GM23338 (cell line): ENCODE results near the gene KAZN. TPM values are rescaled to one million over a fixed set of nuclear protein-coding genes. Genes with fewer than 3 reads are reported as not detected.

Experiments
- ATAC-seq: fragments of 200-7000 bp; cut with Tn5 transposase; 3 replicates; pipeline ENCODE4 v1.9.1; 2020
- DNase-seq: peaks from one replicate; pipeline ENCODE4 v3.0.0-alpha.2; 2015; ENCODE audit warnings: low spot score
- H2AFZ ChIP-seq: fragments of 200-600 bp; sonication (generic); 2 replicates; pipeline ENCODE4 v1.8.0; 2016; ENCODE audit warnings: antibody characterized with exemption, mild to moderate bottlenecking, moderate library complexity
- H3F3A ChIP-seq: fragments of 200-600 bp; sonication (generic); replicated peaks from 2 replicates; pipeline ENCODE4 v1.8.0; 2017; ENCODE audit warnings: antibody characterized with exemption, mixed run types, low read depth
- H3K27ac ChIP-seq: fragments of 200-600 bp; sonication (generic); 2 replicates; pipeline ENCODE4 v1.6.1; 2016; ENCODE audit warnings: low read depth
- H3K27me3 ChIP-seq: fragments of 200-600 bp; sonication (generic); 2 replicates; pipeline ENCODE4 v1.8.0; 2016; ENCODE audit warnings: mild to moderate bottlenecking, mixed run types, moderate library complexity; ENCODE audit not compliant: insufficient read depth
- H3K36me3 ChIP-seq: fragments of 200-600 bp; sonication (generic); 2 replicates; pipeline ENCODE4 v1.8.0; 2016; ENCODE audit warnings: mild to moderate bottlenecking; ENCODE audit not compliant: insufficient read depth
- H3K4me1 ChIP-seq: fragments of 200-600 bp; sonication (generic); 2 replicates; pipeline ENCODE4 v1.8.0; 2016; ENCODE audit warnings: mild to moderate bottlenecking, moderate library complexity; ENCODE audit not compliant: insufficient read depth
- H3K4me2 ChIP-seq: fragments of 200-600 bp; sonication (generic); 2 replicates; pipeline ENCODE4 v1.7.1; 2017; ENCODE audit warnings: mixed run types
- H3K4me3 ChIP-seq: fragments of 200-600 bp; sonication (generic); 2 replicates; pipeline ENCODE4 v1.6.1; 2016; ENCODE audit warnings: mixed run types
- H3K79me2 ChIP-seq: fragments of 200-600 bp; sonication (generic); replicated peaks from 2 replicates; pipeline ENCODE4 v1.8.0; 2017; ENCODE audit warnings: mild to moderate bottlenecking; ENCODE audit not compliant: insufficient read depth
- H3K9me2 ChIP-seq: fragments of 200-600 bp; sonication (generic); 2 replicates; pipeline ENCODE4 v1.8.0; 2017; ENCODE audit not compliant: insufficient read depth
- H4K20me1 ChIP-seq: fragments of 200-600 bp; sonication (generic); replicated peaks from 2 replicates; pipeline ENCODE4 v1.8.0; 2017; ENCODE audit warnings: mild to moderate bottlenecking; ENCODE audit not compliant: insufficient read depth
- H3K27ac Mint-ChIP-seq: 2 replicates; pipeline ENCODE4 v1.8.0; 2020; ENCODE audit warnings: inconsistent platforms, mild to moderate bottlenecking, moderate library complexity, mixed read lengths
- H3K27me3 Mint-ChIP-seq: 3 replicates; pipeline ENCODE4 v1.8.0; 2022; ENCODE audit warnings: low read depth, mild to moderate bottlenecking, moderate library complexity, mixed read lengths, inconsistent platforms; ENCODE audit not compliant: insufficient read depth, poor library complexity
- H3K36me3 Mint-ChIP-seq: 3 replicates; pipeline ENCODE4 v1.8.0; 2021; ENCODE audit warnings: low read depth, mild to moderate bottlenecking, inconsistent platforms, moderate library complexity, mixed read lengths
- H3K4me1 Mint-ChIP-seq: 3 replicates; pipeline ENCODE4 v1.8.0; 2020; ENCODE audit warnings: mild to moderate bottlenecking, inconsistent platforms, mixed read lengths
- H3K4me3 Mint-ChIP-seq: 3 replicates; pipeline ENCODE4 v1.8.0; 2021; ENCODE audit warnings: moderate library complexity, mild to moderate bottlenecking, inconsistent platforms, mixed read lengths
- H3K9me3 Mint-ChIP-seq: 3 replicates; pipeline ENCODE4 v1.8.0; 2020; ENCODE audit warnings: moderate library complexity, mild to moderate bottlenecking, inconsistent platforms, mixed read lengths
- EZH2phosphoT487 ChIP-seq: fragments of 200-600 bp; sonication (generic); IDR thresholded peaks from one replicate; pipeline ENCODE4 v1.8.1; 2018; ENCODE audit warnings: antibody characterized with exemption; ENCODE audit not compliant: unreplicated experiment
- JUNB ChIP-seq: IDR thresholded peaks from one replicate; pipeline ENCODE4 v1.6.1; 2016; ENCODE audit warnings: antibody characterized with exemption; ENCODE audit not compliant: unreplicated experiment
- POLR2AphosphoS5 ChIP-seq: IDR thresholded peaks from 2 replicates; pipeline ENCODE4 v1.6.1; 2016; ENCODE audit warnings: antibody characterized with exemption, low read depth
- ZNF114 ChIP-seq: fragments of 250-450 bp; sonication (Bioruptor Pico); IDR thresholded peaks from 2 replicates; pipeline ENCODE4 v1.5.0; 2020; ENCODE audit warnings: mild to moderate bottlenecking, moderate library complexity
- polyA plus RNA-seq: library from polyadenylated mRNA; unstranded; fragments of >200 nt; fragmentation: Nextera tagmentation; extraction: Ambion mirVana; gene quantifications from 2 replicates; pipeline ENCODE4 v1.2.1, GENCODE V29; 2016
- total RNA-seq: library from RNA; depleted of rRNA; stranded (reverse); fragments of >200 nt; shearing (Covaris generic); gene quantifications from 2 replicates; pipeline ENCODE4 v1.2.3, GENCODE V29; 2014
- TF ChIP-seq, protein P1 (sequence below), 2 experiments: fragments of 200-600 bp in 1 of 2; sonication (generic) in 1 of 2; conservative IDR thresholded peaks; 2 replicates each; pipeline versions ENCODE4 v1.5.1 to v1.6.1; 2016 to 2017; ENCODE audit warnings: antibody characterized with exemption in 2 of 2, low read depth in 2 of 2, mild to moderate bottlenecking in 2 of 2, moderate library complexity in 1 of 2
- TF ChIP-seq, protein P2 (sequence below): fragments of 250-450 bp; sonication (Bioruptor Pico); IDR thresholded peaks from 2 replicates; pipeline ENCODE4 v1.5.0; 2020; ENCODE audit warnings: mild to moderate bottlenecking, moderate library complexity
- TF ChIP-seq, protein P3 (sequence below): IDR thresholded peaks from 2 replicates; pipeline ENCODE4 v1.6.1; 2016; ENCODE audit warnings: antibody characterized with exemption

The KAZN gene
- total and polyA plus RNA-seq, 2 experiments from 2014 or later = 9.9 to 15.0 TPM

DNA sequence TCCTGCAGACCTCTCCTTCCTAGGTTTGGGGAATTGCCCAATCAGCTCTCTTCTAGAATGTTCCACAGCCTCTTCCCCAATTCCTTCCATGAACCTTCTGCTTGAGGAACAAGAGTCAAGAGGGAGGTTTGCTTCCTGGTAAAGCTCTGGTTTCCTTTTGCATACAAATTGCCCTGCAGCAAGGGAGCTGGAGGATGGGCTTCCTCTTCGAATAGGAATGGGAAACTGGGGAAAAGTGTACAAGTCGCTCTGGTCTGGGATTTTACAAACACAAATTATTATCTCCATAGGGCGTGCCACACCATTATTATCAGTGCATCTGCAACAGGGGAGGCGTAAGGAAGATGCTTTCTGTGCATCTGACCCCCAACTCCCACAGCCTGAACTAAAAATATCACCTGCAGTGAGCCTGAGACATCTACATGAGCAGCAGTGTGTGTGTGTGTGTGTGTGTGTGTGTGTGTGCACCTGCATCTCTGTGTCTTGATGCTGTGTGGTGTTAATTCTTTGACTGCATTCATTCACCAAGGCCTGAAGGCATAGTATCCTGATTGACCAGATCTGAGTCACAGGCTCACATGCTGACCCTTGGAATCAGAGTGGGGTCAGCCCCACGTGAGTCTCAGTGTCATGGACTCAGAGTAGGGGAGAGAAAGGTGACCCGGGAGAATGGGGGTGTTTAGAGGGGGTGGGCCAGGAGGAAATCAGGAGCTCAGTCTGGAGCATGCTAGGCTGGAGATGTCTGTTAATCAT is 272.9 kb downstream of the KAZN start:
- H3K36me3 ChIP-seq = no peaks in the 10 kb centered on the region
- no peak for ATAC-seq
- H3F3A ChIP-seq = 0 out of 2 replicates have a peak, but pooled peaks cover 4% of the 10 kb centered on the region
- TF ChIP-seq EZH2phosphoT487 (no peak), ZNF114 (CRISPR knock-in tag) (no peak), JUNB (no peak), POLR2AphosphoS5 (no peak)
- TF ChIP-seq, protein P1, sequence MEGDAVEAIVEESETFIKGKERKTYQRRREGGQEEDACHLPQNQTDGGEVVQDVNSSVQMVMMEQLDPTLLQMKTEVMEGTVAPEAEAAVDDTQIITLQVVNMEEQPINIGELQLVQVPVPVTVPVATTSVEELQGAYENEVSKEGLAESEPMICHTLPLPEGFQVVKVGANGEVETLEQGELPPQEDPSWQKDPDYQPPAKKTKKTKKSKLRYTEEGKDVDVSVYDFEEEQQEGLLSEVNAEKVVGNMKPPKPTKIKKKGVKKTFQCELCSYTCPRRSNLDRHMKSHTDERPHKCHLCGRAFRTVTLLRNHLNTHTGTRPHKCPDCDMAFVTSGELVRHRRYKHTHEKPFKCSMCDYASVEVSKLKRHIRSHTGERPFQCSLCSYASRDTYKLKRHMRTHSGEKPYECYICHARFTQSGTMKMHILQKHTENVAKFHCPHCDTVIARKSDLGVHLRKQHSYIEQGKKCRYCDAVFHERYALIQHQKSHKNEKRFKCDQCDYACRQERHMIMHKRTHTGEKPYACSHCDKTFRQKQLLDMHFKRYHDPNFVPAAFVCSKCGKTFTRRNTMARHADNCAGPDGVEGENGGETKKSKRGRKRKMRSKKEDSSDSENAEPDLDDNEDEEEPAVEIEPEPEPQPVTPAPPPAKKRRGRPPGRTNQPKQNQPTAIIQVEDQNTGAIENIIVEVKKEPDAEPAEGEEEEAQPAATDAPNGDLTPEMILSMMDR (conservative IDR thresholded peaks at IDR 0.05; ENCODE audit: low read depth in 2 of 2) = no peak
- no peak overlapping the region for H3K4me3 ChIP-seq
- H3K79me2 ChIP-seq = no peaks in the 10 kb centered on the region; the same call in 1 of the 2 replicates
- H3K4me2 ChIP-seq = 0 out of 2 replicates have a peak overlapping the region, but pooled peaks have one; percentile 20
- peaks cover 21% of the 10 kb centered on the region for H3K4me1 ChIP-seq
- Mint-ChIP-seq H3K4me1 (peaks cover 21% of the 10 kb centered on the region), H3K27me3 (peaks cover 3% of the 10 kb centered on the region), H3K9me3 (no peaks in the 10 kb centered on the region), H3K36me3 (no peaks in the 10 kb centered on the region), H3K27ac (no peak overlapping the region), H3K4me3 (no peak overlapping the region)
- no peaks in the 10 kb centered on the region; the same call in 1 of the 2 replicates for H4K20me1 ChIP-seq
- H3K27me3 ChIP-seq = no peaks in the 10 kb centered on the region
- no peak overlapping the region for H3K27ac ChIP-seq
- DNase-seq = no peak
- no peak overlapping the region for H2AFZ ChIP-seq
- peaks cover 5% of the 10 kb centered on the region; the same call in 1 of the 2 replicates for H3K9me2 ChIP-seq

DNA sequence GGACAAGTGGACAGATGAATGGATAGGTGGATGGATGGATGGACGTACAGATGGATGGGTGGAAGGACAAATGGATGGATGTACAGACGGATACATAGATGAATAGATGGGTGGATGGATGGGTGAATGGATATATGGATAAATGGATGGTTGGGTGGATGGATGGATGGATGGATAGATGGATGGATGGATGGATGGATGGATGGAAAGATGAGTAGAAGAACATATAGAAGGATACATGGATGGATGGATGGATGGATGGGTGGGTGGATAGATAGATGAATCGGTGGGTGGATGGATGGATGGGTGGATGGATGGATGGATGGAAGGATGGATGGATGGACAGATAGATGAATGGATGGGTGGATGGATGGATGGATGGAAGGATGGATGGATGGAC is 274.3 kb downstream of the KAZN start:
- no peaks in the 10 kb centered on the region for H3K36me3 Mint-ChIP-seq
- no peak overlapping the region for H3K4me3 ChIP-seq
- peaks cover 11% of the 10 kb centered on the region for H3K9me2 ChIP-seq
- no peaks in the 10 kb centered on the region for H3K9me3 Mint-ChIP-seq
- H3K79me2 ChIP-seq = no peaks in the 10 kb centered on the region; the same call in 1 of the 2 replicates
- no peak overlapping the region for H2AFZ ChIP-seq
- no peaks in the 10 kb centered on the region for H3K27me3 ChIP-seq
- peaks cover 25% of the 10 kb centered on the region for H3K4me1 ChIP-seq
- no peak overlapping the region for H3K27ac Mint-ChIP-seq
- no peak overlapping the region for H3K4me3 Mint-ChIP-seq
- H3K27ac ChIP-seq = no peak overlapping the region
- ATAC-seq (no peak), DNase-seq (no peak)
- peaks cover 3% of the 10 kb centered on the region for H3K27me3 Mint-ChIP-seq
- H3K4me2 ChIP-seq = no peak overlapping the region
- H4K20me1 ChIP-seq = no peaks in the 10 kb centered on the region; the same call in 1 of the 2 replicates
- no peaks in the 10 kb centered on the region for H3K36me3 ChIP-seq
- H3K4me1 Mint-ChIP-seq = peaks cover 27% of the 10 kb centered on the region
- H3F3A ChIP-seq = 0 out of 2 replicates have a peak, but pooled peaks cover 4% of the 10 kb centered on the region
- TF ChIP-seq, protein P2, sequence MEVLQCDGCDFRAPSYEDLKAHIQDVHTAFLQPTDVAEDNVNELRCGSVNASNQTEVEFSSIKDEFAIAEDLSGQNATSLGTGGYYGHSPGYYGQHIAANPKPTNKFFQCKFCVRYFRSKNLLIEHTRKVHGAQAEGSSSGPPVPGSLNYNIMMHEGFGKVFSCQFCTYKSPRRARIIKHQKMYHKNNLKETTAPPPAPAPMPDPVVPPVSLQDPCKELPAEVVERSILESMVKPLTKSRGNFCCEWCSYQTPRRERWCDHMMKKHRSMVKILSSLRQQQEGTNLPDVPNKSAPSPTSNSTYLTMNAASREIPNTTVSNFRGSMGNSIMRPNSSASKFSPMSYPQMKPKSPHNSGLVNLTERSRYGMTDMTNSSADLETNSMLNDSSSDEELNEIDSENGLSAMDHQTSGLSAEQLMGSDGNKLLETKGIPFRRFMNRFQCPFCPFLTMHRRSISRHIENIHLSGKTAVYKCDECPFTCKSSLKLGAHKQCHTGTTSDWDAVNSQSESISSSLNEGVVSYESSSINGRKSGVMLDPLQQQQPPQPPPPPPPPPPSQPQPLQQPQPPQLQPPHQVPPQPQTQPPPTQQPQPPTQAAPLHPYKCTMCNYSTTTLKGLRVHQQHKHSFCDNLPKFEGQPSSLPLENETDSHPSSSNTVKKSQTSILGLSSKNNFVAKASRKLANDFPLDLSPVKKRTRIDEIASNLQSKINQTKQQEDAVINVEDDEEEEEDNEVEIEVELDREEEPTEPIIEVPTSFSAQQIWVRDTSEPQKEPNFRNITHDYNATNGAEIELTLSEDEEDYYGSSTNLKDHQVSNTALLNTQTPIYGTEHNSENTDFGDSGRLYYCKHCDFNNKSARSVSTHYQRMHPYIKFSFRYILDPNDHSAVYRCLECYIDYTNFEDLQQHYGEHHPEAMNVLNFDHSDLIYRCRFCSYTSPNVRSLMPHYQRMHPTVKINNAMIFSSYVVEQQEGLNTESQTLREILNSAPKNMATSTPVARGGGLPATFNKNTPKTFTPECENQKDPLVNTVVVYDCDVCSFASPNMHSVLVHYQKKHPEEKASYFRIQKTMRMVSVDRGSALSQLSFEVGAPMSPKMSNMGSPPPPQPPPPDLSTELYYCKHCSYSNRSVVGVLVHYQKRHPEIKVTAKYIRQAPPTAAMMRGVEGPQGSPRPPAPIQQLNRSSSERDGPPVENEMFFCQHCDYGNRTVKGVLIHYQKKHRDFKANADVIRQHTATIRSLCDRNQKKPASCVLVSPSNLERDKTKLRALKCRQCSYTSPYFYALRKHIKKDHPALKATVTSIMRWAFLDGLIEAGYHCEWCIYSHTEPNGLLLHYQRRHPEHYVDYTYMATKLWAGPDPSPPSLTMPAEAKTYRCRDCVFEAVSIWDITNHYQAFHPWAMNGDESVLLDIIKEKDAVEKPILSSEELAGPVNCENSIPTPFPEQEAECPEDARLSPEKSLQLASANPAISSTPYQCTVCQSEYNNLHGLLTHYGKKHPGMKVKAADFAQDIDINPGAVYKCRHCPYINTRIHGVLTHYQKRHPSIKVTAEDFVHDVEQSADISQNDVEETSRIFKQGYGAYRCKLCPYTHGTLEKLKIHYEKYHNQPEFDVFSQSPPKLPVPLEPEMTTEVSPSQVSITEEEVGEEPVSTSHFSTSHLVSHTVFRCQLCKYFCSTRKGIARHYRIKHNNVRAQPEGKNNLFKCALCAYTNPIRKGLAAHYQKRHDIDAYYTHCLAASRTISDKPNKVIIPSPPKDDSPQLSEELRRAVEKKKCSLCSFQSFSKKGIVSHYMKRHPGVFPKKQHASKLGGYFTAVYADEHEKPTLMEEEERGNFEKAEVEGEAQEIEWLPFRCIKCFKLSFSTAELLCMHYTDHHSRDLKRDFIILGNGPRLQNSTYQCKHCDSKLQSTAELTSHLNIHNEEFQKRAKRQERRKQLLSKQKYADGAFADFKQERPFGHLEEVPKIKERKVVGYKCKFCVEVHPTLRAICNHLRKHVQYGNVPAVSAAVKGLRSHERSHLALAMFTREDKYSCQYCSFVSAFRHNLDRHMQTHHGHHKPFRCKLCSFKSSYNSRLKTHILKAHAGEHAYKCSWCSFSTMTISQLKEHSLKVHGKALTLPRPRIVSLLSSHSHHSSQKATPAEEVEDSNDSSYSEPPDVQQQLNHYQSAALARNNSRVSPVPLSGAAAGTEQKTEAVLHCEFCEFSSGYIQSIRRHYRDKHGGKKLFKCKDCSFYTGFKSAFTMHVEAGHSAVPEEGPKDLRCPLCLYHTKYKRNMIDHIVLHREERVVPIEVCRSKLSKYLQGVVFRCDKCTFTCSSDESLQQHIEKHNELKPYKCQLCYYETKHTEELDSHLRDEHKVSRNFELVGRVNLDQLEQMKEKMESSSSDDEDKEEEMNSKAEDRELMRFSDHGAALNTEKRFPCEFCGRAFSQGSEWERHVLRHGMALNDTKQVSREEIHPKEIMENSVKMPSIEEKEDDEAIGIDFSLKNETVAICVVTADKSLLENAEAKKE (CRISPR knock-in tag) = no peak
- TF ChIP-seq, protein P1 (conservative IDR thresholded peaks at IDR 0.05; ENCODE audit: low read depth in 2 of 2) = no peak
- no peak for TF ChIP-seq JUNB
- TF ChIP-seq, protein P3, sequence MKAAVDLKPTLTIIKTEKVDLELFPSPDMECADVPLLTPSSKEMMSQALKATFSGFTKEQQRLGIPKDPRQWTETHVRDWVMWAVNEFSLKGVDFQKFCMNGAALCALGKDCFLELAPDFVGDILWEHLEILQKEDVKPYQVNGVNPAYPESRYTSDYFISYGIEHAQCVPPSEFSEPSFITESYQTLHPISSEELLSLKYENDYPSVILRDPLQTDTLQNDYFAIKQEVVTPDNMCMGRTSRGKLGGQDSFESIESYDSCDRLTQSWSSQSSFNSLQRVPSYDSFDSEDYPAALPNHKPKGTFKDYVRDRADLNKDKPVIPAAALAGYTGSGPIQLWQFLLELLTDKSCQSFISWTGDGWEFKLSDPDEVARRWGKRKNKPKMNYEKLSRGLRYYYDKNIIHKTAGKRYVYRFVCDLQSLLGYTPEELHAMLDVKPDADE = no peak
